ENCODE data around the gene PPP1R13B.

GRCh38 chr14:103885509-103885932 is 38.1 kb upstream of the PPP1R13B start:
- no peak for TF ChIP-seq JUNB (IDR thresholded peaks at IDR 0.05; ENCODE audit: unreplicated experiment)
- TF ChIP-seq CTCF (conservative IDR thresholded peaks at IDR 0.05; ENCODE audit: low read depth in 2 of 2): no peak
- TF ChIP-seq ZNF331 (CRISPR knock-in tag; IDR thresholded peaks at IDR 0.05; ENCODE audit: low read depth): no peak
- no peak for TF ChIP-seq REST (IDR thresholded peaks at IDR 0.05; ENCODE audit: unreplicated experiment)
- no peak for TF ChIP-seq CREB1 (CRISPR knock-in tag; IDR thresholded peaks at IDR 0.05; ENCODE audit: low read depth)
- TF ChIP-seq EZH2phosphoT487 (IDR thresholded peaks at IDR 0.05; ENCODE audit: unreplicated experiment): no peak
- TF ChIP-seq EZH2 (IDR thresholded peaks at IDR 0.05; ENCODE audit: low read depth, unreplicated experiment): no peak
- TF ChIP-seq STAT1 (IDR thresholded peaks at IDR 0.05; ENCODE audit: unreplicated experiment): no peak
- no peak for TF ChIP-seq POLR2AphosphoS5 (IDR thresholded peaks at IDR 0.05; ENCODE audit: low read depth)
- no peak for TF ChIP-seq ZNF462 (CRISPR knock-in tag; IDR thresholded peaks at IDR 0.05)
- no peak for TF ChIP-seq NANOG (IDR thresholded peaks at IDR 0.05; ENCODE audit: borderline replicate concordance)
- no peak for TF ChIP-seq ETS1 (IDR thresholded peaks at IDR 0.05)

Measured in GM23338 (cell line).